GM18519 (cell line): Measurements from ENCODE around the gene CD160.
"Not testable (repeated sequence)": the region's sequence is repeated elsewhere in the genome, so short reads cannot be mapped to it uniquely, and the experiment has no call there.

Experiments used
- ATAC-seq: cut with Tn5 transposase; IDR thresholded peaks from one replicate; pipeline ENCODE4 v1.9.1; 2021; ENCODE audit warnings: mild to moderate bottlenecking, moderate library complexity; ENCODE audit not compliant: unreplicated experiment, low FRiP score

CD160 gene

GRCh38 chr1:145708063-145708462, 11.2 kb upstream of the CD160 start:
- ATAC-seq = no peak

- no peak for ATAC-seq
Observed at GRCh38 chr1:145710291-145711027, 8.8 kb upstream of the CD160 start.

GRCh38 chr1:145711213-145711651, 8.1 kb upstream of the CD160 start:
- no peak for ATAC-seq

GRCh38 chr1:145714524-145715111, 4.7 kb upstream of the CD160 start:
- no peak for ATAC-seq

GRCh38 chr1:145716641-145717345, 2.5 kb upstream of the CD160 start:
- ATAC-seq = no peak

GRCh38 chr1:145717833-145718232, 1.5 kb upstream of the CD160 start:
- ATAC-seq = no peak

GRCh38 chr1:145718465-145718864, 834 bp upstream of the CD160 start:
- not testable (repeated sequence) for ATAC-seq

GRCh38 chr1:145720556-145720877, 1.2 kb downstream of the CD160 start:
- ATAC-seq = no peak

GRCh38 chr1:145720878-145721671, 1.8 kb downstream of the CD160 start:
- ATAC-seq = no peak

GRCh38 chr1:145726193-145726592, 6.9 kb downstream of the CD160 start:
- ATAC-seq = not testable (repeated sequence)

GRCh38 chr1:145729196-145729595, 9.9 kb downstream of the CD160 start:
- no peak for ATAC-seq

- ATAC-seq = no peak
Observed at GRCh38 chr1:145729666-145730436, 10.6 kb downstream of the CD160 start.

GRCh38 chr1:145730467-145730866, 11.2 kb downstream of the CD160 start:
- no peak for ATAC-seq

GRCh38 chr1:145730900-145731299, 11.6 kb downstream of the CD160 start:
- ATAC-seq = no peak

GRCh38 chr1:145736191-145736590, 16.9 kb downstream of the CD160 start:
- no peak for ATAC-seq

- no peak for ATAC-seq
Observed at GRCh38 chr1:145740269-145740668, 21.0 kb downstream of the CD160 start.

- no peak for ATAC-seq
Observed at GRCh38 chr1:145747398-145748247, 28.3 kb downstream of the CD160 start.

- no peak for ATAC-seq
Observed at GRCh38 chr1:145750426-145750825, 31.1 kb downstream of the CD160 start.

- ATAC-seq = no peak
Observed at GRCh38 chr1:145751491-145752037, 32.3 kb downstream of the CD160 start.
